Measurements from ENCODE around the gene TULP4.

The TULP4 gene

DNA sequence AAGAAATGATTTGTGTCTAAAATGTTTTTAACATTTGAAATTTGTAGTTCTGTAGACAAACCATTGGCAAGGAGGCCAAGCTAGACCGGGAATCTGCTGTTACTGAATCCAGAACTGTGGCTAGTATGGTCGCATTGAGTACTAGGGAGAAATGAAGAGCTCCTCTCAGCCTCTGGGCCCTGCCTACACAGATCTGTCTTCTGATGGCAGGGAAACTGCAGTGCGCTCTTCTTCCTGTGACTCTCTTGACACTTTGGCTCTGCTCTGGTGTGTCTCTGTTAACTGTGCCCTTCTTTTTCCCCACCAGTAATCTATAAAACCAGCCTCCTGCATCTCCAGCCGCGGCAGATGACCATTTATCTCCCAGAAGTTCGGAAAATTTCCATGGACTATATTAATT lies 186.1 kb downstream of the TULP4 start:
- in situ Hi-C loops (cut with HindIII; ENCODE audit: low sequenced_read_pairs): no loop called here

DNA sequence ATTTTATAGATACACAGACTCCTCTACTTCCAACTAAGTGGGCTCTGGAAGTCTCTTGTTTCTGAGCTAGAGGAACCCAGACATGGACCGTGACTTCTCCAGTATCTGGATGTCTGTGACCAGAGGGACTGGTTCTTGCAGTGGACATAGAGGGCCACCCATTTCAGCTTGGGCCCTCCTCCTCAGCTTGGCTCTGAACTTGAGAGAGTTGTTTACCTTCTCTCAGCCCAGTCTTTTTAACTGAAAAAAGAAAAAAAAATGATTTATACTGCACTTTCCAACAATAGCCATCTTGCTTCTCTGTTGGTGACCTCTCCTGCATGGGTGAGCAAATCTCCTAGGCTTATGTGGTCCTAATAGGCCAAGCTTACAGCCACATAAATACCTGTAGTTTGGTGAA lies 187.3 kb downstream of the TULP4 start:
- in situ Hi-C loops (cut with HindIII; ENCODE audit: low sequenced_read_pairs): no loop called here

DNA sequence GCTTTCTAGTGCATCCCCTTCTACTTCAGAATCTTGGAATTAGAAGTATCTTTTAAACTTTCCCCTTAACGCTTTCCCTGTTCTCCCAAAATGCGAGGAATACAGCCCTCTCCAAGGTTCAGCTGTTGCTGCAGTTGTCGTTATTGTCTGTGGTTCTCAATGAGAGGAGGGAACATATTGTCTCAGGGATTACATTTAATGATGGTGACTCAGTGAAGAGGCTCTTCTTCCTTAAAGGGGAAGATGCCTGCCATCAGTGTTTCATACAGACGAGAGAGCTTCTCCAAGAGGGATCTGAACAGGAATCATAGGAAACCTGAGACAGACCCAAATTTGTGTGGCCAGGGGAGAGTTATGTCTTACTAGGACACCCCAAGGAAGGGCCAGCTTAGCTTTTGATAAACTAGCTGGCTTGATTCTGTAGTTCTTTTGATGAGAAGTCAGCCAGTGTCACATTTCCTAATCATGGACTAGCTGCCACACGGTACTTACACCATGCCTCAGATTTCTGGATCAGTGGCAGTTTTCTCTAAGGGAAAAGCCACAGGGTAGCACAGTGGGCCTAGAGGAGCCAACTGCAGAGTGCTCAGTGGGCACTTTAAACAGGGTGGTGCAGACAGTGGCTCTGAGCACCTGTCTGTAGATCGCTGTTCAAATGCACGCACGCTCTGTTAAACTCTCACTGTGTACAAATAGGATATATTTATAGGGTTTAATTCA lies 187.9 kb downstream of the TULP4 start:
- in situ Hi-C loops (cut with HindIII; ENCODE audit: low sequenced_read_pairs): no loop called here

GRCh38 chr6:158501360-158502262 lies 189.3 kb downstream of the TULP4 start:
- in situ Hi-C loops (cut with HindIII; ENCODE audit: low sequenced_read_pairs): no loop called here

DNA sequence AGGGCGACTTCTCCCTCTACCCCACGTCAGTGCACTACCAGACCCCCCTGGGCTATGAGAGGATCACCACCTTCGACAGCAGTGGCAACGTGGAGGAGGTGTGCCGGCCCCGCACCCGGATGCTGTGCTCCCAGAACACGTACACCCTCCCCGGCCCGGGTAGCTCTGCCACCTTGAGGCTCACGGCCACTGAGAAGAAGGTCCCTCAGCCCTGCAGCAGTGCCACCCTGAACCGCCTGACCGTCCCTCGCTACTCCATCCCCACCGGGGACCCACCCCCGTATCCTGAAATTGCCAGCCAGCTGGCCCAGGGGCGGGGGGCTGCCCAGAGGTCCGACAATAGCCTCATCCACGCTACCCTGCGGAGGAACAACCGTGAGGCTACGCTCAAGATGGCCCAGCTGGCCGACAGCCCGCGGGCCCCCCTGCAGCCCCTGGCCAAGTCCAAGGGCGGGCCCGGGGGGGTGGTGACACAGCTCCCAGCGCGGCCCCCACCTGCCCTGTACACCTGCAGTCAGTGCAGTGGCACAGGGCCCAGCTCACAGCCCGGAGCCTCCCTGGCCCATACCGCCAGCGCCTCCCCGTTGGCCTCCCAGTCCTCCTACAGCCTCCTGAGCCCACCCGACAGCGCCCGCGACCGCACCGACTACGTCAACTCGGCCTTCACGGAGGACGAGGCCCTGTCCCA lies 190.1 kb downstream of the TULP4 start:
- in situ Hi-C loops (cut with HindIII; ENCODE audit: low sequenced_read_pairs): no loop called here

DNA sequence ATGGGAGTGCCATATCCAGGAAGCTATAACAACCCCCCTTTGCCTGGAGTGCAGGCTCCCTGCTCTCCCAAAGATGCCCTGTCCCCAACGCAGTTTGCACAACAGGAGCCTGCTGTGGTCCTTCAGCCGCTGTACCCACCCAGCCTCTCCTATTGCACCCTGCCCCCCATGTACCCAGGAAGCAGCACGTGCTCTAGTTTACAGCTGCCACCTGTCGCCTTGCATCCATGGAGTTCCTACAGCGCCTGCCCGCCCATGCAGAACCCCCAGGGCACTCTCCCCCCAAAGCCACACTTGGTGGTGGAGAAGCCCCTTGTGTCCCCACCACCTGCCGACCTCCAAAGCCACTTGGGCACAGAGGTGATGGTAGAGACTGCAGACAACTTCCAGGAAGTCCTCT lies 191.0 kb downstream of the TULP4 start:
- in situ Hi-C loops (cut with HindIII; ENCODE audit: low sequenced_read_pairs): no loop called here

DNA sequence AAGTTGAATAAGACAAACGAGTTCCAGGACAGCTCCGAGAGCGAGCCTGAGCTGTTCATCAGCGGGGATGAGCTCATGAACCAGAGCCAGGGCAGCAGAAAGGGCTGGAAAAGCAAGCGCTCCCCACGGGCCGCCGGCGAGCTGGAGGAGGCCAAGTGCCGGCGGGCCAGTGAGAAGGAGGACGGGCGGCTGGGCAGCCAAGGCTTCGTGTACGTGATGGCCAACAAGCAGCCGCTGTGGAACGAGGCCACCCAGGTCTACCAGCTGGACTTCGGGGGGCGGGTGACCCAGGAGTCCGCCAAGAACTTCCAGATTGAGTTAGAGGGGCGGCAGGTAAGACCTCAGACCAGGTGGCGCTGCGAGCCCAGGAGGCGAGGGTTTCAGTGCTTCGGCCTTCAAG lies 191.6 kb downstream of the TULP4 start:
- in situ Hi-C loops (cut with HindIII; ENCODE audit: low sequenced_read_pairs): no loop called here

DNA sequence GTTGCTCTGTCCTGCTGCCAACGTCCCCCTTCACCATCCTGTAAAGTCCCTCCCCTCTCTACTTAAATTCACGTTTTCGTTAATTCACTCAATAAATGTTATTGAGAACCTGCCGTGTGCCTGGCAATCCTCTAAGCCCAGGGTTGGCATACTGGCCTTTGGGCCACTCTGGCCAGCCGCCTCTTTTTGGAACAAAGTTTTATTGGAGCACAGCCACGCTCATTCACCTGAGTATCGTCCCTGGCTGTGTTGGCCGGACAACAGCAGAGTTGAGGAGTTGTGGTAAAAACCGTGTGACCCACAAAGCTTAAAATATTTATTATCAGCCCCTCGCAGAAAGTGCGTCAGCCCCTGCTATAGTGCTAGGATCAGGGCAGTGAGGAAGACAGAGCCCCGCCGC lies 192.9 kb downstream of the TULP4 start:
- in situ Hi-C loops (cut with HindIII; ENCODE audit: low sequenced_read_pairs): no loop called here

DNA sequence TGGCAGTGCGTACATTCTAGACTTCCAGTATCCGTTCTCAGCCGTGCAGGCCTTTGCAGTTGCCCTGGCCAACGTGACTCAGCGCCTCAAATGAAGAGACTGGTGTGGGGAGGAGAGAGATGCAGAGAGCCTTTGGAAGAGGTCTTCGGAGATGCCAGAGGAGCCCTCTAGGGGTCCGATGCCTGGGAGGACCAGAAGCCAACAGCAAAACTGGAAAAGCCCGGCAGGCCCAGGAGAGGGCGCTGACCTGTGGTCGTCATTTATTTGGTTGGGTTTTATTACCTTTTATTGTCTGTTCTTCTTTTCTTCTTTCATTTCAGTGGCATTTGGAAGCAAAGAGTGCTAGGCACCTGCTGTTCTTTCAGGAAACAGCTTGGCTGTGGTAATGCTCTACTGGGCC lies 194.3 kb downstream of the TULP4 start:
- in situ Hi-C loops (cut with HindIII; ENCODE audit: low sequenced_read_pairs): no loop called here

- in situ Hi-C loops (cut with HindIII; ENCODE audit: low sequenced_read_pairs): no loop called here
These were observed 194.9 kb downstream of the TULP4 start for GRCh38 chr6:158507174-158507573.

DNA sequence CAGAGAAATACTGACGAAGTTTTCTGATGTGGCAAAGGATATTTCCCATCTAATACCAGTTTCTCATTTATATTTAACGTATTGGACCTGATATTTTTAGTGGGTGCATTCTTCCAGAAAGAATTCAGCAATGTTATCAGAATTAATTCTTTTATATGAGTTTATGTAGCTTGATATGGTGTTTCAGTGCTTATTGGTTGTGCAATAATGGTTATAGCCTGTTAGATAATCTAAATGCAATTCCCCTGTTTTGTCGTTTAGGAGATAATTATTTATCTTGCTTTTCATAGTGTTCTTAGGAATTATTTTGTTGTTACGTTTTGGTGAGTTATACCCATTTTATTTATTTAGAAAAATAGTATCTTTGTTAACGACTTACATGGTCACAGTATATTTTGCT lies 196.2 kb downstream of the TULP4 start:
- in situ Hi-C loops (cut with HindIII; ENCODE audit: low sequenced_read_pairs): no loop called here

DNA sequence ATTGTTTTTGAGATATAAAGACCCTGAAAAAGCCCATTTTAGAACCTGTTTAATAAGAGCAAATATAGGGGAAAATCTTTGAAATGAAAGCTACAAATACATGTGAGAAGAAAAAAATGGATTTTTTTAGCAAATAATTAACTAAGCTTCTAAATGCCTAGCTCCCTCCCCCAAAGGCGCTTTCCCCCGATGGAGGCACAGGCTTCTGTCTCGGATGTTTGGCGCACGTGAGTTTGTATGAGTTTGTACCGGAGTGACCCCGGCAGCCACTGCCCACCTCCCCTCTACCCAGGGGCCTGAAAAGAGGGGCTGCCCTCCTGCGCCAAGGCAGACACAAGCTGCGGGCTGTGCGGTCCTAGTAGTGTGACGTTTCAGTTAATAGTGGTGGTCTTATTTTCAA lies 197.2 kb downstream of the TULP4 start:
- in situ Hi-C loops (cut with HindIII; ENCODE audit: low sequenced_read_pairs): no loop called here

- in situ Hi-C loops (cut with HindIII; ENCODE audit: low sequenced_read_pairs): no loop called here
These were observed 200.5 kb downstream of the TULP4 start for GRCh38 chr6:158512809-158513208.

DNA sequence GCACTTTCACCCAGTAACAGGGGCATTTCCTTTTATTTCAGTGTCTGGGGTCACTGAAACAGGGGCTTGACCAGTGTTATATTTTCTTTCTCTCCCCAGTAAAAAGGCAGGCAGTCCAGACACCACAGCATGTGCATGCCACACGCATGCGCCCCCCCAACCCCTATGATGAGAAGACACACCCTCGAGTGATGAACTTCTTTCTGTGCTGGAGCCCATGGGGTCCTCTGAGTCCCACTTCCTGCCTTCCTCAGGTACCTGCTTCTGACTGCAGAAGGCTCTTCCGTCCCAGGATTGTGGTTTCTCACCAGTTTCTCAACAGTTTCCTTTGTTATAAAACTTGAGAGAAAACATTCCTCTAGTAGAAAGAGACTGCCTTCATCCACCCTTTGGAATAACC lies 201.9 kb downstream of the TULP4 start:
- in situ Hi-C loops (cut with HindIII; ENCODE audit: low sequenced_read_pairs): no loop called here

GRCh38 chr6:158514991-158515390 lies 202.7 kb downstream of the TULP4 start:
- in situ Hi-C loops (cut with HindIII; ENCODE audit: low sequenced_read_pairs): no loop called here

DNA sequence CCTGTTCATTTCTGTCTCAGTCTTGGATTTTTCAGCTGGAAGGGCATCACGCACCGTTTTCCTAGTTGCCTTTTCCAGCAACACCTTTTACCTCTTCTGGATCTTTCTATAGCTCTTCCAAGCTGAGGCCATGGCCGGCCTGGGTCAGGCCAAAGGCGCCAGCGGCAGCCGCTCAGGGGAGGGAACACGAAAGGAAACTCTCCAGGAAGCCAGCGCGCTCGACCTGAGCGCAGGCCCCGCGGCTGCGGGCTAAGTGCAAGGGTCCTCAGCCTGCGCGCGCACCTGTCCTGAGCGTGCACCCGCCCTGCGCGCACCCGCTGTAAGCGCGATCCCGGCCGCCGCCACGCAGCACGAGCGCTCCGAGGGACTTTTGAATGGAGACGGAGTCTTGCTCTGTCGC lies 203.8 kb downstream of the TULP4 start:
- in situ Hi-C loops (cut with HindIII; ENCODE audit: low sequenced_read_pairs): no loop called here

DNA sequence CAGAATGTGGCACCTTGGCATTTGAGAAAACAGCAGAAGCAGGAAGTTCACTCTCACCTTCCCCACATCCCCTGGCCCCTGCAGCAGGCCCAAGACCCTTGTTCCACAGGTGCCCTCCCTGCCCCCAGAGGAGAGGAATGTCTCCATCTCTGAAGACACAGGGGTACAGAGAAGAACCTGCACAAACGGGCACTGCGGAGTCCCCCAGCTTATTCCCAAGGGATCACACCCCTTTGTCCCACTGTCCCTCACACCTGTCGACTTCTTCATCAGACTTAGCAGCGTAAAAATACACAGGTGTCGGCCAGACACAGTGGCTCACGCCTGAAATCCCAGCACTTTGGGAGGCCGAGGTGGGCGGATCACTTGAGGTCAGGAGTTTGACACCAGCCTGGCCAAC lies 204.8 kb downstream of the TULP4 start:
- in situ Hi-C loops (cut with HindIII; ENCODE audit: low sequenced_read_pairs): no loop called here

- in situ Hi-C loops (cut with HindIII; ENCODE audit: low sequenced_read_pairs): no loop called here
These were observed 205.3 kb downstream of the TULP4 start for GRCh38 chr6:158517581-158517980.

- in situ Hi-C loops (cut with HindIII; ENCODE audit: low sequenced_read_pairs): no loop called here
These were observed 206.2 kb downstream of the TULP4 start for GRCh38 chr6:158518191-158519127.

DNA sequence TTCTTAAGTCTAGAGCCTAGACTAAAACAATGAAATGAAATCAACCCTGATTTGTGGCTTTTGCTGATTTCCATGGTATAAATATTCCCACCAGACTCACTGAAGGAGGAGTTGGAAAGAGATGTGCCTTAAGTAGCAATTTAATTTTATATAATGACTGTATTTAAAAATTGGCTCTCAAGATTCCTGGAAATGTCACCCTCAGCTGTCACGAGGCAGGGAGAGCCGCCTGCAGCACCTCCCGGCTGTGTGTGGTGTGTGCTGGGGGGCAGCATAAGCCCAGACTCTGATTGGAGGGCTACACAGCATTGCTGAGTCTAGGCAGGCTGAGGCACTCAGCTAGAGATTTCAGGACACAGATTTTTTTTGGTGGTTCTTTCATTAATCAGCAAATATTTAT lies 207.0 kb downstream of the TULP4 start:
- in situ Hi-C loops (cut with HindIII; ENCODE audit: low sequenced_read_pairs): no loop called here

- in situ Hi-C loops (cut with HindIII; ENCODE audit: low sequenced_read_pairs): no loop called here
These were observed 207.5 kb downstream of the TULP4 start for GRCh38 chr6:158519761-158520160.

Data from DLD1 (cell line).